ENCODE data around the gene ST6GALNAC6. TPM values are rescaled to one million over a fixed set of nuclear protein-coding genes. Genes with fewer than 3 reads are reported as not detected.

Gene ST6GALNAC6
- total and polyA plus RNA-seq, 2 of the 8 experiments (the other 6 are each of a cell fraction or from before 2014, with no cell fraction given): 43.7 to 64.4 TPM

DNA sequence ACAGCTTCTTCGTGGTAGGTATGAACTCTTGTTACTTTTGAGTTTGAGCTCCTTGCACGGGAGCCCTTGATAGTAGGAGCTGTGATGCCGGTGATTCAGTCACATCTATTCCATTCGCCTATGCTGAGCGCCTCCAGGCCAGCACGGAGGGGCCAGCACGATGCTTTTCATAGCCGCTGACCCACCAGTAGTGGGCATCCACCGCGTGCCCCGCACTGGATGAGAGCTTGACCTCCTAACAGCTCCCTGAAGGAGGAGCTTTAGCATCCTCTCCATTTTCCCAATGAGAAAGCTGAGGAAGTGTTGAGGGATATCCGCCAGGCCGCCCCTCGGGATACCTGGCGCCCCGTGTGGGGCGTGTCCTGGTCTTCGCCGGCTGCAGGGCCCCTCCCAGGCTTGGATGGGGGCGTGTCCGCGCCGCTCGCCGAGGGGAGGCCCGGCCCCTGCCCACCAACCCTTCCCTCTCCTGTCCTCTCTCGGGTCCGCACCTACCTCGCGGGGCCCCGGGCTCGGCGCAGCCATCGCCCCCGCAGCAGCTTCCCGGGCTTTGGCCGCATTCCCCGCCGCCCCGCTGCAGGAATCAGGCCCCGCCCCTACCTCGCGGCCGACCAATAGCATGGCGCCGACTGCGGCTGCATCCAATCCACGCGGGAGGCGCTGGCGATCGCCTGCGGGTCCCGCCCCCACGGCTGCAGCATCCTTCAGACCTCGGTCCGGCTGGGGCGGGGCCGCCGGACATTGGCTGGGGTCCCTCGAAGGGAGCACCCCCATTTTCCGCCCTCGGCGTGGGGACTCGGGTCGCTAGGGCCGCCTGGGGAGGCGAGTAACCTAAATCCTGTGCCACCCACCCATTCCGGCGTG lies 31.1 kb upstream of the ST6GALNAC6 start, which contains the start of gene PIP5KL1 (continued):
- TF ChIP-seq, protein P1, sequence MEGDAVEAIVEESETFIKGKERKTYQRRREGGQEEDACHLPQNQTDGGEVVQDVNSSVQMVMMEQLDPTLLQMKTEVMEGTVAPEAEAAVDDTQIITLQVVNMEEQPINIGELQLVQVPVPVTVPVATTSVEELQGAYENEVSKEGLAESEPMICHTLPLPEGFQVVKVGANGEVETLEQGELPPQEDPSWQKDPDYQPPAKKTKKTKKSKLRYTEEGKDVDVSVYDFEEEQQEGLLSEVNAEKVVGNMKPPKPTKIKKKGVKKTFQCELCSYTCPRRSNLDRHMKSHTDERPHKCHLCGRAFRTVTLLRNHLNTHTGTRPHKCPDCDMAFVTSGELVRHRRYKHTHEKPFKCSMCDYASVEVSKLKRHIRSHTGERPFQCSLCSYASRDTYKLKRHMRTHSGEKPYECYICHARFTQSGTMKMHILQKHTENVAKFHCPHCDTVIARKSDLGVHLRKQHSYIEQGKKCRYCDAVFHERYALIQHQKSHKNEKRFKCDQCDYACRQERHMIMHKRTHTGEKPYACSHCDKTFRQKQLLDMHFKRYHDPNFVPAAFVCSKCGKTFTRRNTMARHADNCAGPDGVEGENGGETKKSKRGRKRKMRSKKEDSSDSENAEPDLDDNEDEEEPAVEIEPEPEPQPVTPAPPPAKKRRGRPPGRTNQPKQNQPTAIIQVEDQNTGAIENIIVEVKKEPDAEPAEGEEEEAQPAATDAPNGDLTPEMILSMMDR (IDR thresholded peaks at IDR 0.05; ENCODE audit: control extremely low read depth in 1 of 3, insufficient read depth in 1 of 3, low read depth in 1 of 3, low read length in 3 of 3): peak in 1 of 3 experiments; percentile 5; a peak in 1 of 4 replicates
- TF ChIP-seq, protein P2, sequence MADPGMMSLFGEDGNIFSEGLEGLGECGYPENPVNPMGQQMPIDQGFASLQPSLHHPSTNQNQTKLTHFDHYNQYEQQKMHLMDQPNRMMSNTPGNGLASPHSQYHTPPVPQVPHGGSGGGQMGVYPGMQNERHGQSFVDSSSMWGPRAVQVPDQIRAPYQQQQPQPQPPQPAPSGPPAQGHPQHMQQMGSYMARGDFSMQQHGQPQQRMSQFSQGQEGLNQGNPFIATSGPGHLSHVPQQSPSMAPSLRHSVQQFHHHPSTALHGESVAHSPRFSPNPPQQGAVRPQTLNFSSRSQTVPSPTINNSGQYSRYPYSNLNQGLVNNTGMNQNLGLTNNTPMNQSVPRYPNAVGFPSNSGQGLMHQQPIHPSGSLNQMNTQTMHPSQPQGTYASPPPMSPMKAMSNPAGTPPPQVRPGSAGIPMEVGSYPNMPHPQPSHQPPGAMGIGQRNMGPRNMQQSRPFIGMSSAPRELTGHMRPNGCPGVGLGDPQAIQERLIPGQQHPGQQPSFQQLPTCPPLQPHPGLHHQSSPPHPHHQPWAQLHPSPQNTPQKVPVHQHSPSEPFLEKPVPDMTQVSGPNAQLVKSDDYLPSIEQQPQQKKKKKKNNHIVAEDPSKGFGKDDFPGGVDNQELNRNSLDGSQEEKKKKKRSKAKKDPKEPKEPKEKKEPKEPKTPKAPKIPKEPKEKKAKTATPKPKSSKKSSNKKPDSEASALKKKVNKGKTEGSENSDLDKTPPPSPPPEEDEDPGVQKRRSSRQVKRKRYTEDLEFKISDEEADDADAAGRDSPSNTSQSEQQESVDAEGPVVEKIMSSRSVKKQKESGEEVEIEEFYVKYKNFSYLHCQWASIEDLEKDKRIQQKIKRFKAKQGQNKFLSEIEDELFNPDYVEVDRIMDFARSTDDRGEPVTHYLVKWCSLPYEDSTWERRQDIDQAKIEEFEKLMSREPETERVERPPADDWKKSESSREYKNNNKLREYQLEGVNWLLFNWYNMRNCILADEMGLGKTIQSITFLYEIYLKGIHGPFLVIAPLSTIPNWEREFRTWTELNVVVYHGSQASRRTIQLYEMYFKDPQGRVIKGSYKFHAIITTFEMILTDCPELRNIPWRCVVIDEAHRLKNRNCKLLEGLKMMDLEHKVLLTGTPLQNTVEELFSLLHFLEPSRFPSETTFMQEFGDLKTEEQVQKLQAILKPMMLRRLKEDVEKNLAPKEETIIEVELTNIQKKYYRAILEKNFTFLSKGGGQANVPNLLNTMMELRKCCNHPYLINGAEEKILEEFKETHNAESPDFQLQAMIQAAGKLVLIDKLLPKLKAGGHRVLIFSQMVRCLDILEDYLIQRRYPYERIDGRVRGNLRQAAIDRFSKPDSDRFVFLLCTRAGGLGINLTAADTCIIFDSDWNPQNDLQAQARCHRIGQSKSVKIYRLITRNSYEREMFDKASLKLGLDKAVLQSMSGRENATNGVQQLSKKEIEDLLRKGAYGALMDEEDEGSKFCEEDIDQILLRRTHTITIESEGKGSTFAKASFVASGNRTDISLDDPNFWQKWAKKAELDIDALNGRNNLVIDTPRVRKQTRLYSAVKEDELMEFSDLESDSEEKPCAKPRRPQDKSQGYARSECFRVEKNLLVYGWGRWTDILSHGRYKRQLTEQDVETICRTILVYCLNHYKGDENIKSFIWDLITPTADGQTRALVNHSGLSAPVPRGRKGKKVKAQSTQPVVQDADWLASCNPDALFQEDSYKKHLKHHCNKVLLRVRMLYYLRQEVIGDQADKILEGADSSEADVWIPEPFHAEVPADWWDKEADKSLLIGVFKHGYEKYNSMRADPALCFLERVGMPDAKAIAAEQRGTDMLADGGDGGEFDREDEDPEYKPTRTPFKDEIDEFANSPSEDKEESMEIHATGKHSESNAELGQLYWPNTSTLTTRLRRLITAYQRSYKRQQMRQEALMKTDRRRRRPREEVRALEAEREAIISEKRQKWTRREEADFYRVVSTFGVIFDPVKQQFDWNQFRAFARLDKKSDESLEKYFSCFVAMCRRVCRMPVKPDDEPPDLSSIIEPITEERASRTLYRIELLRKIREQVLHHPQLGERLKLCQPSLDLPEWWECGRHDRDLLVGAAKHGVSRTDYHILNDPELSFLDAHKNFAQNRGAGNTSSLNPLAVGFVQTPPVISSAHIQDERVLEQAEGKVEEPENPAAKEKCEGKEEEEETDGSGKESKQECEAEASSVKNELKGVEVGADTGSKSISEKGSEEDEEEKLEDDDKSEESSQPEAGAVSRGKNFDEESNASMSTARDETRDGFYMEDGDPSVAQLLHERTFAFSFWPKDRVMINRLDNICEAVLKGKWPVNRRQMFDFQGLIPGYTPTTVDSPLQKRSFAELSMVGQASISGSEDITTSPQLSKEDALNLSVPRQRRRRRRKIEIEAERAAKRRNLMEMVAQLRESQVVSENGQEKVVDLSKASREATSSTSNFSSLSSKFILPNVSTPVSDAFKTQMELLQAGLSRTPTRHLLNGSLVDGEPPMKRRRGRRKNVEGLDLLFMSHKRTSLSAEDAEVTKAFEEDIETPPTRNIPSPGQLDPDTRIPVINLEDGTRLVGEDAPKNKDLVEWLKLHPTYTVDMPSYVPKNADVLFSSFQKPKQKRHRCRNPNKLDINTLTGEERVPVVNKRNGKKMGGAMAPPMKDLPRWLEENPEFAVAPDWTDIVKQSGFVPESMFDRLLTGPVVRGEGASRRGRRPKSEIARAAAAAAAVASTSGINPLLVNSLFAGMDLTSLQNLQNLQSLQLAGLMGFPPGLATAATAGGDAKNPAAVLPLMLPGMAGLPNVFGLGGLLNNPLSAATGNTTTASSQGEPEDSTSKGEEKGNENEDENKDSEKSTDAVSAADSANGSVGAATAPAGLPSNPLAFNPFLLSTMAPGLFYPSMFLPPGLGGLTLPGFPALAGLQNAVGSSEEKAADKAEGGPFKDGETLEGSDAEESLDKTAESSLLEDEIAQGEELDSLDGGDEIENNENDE (IDR thresholded peaks at IDR 0.05; ENCODE audit: insufficient replicate concordance, low read length): no peak
- no peak for TF ChIP-seq NRF1 (IDR thresholded peaks at IDR 0.05; ENCODE audit: low read depth, low read length)
- TF ChIP-seq KDM5A (IDR thresholded peaks at IDR 0.05; ENCODE audit: low read length): no peak
- peak; percentile 72; the same call in 1 of the 2 replicates for TF ChIP-seq POLR2AphosphoS5 (IDR thresholded peaks at IDR 0.05; ENCODE audit: low read depth, low read length)
- no peak for TF ChIP-seq ZNF274 (IDR thresholded peaks at IDR 0.05; ENCODE audit: borderline replicate concordance, extremely low read depth, low read length)
